HG03103 (cell line): Measurements from ENCODE around the gene MET.
A peak's percentile ranks its signal among the peaks of the same experiment; 100 is the strongest.
"Not testable (repeated sequence)": the region's sequence is repeated elsewhere in the genome, so short reads cannot be mapped to it uniquely, and the experiment has no call there.

Experiments
- ATAC-seq: cut with Tn5 transposase; IDR thresholded peaks from one replicate; pipeline ENCODE4 v1.9.1; 2021; ENCODE audit warnings: low read depth; ENCODE audit not compliant: unreplicated experiment

MET gene

GRCh38 chr7:116802746-116803152 is 130.8 kb downstream of the MET start:
- ATAC-seq, result peak; percentile 84

GRCh38 chr7:116804471-116804870 is 132.5 kb downstream of the MET start:
- ATAC-seq, result no peak

GRCh38 chr7:116805100-116805544 is 133.1 kb downstream of the MET start:
- no peak for ATAC-seq

- ATAC-seq, result no peak
Measured at GRCh38 chr7:116806046-116806944, 134.3 kb downstream of the MET start.

- no peak for ATAC-seq
Measured at GRCh38 chr7:116807011-116807560, 135.1 kb downstream of the MET start.

GRCh38 chr7:116809636-116810266 is 137.8 kb downstream of the MET start:
- ATAC-seq, result peak; percentile 81

GRCh38 chr7:116810267-116811116 is 138.5 kb downstream of the MET start:
- no peak for ATAC-seq

GRCh38 chr7:116811768-116812167 is 139.8 kb downstream of the MET start:
- no peak for ATAC-seq

GRCh38 chr7:116812860-116813259 is 140.9 kb downstream of the MET start:
- ATAC-seq, result no peak

- ATAC-seq, result not testable (repeated sequence)
Measured at GRCh38 chr7:116813371-116813770, 141.4 kb downstream of the MET start.

GRCh38 chr7:116815041-116815440 is 143.0 kb downstream of the MET start:
- no peak for ATAC-seq

GRCh38 chr7:116820149-116820548 is 148.2 kb downstream of the MET start:
- no peak for ATAC-seq

GRCh38 chr7:116821647-116822046 is 149.7 kb downstream of the MET start:
- not testable (repeated sequence) for ATAC-seq

- no peak for ATAC-seq
Measured at GRCh38 chr7:116824449-116824848, 152.5 kb downstream of the MET start.

- ATAC-seq, result no peak
Measured at GRCh38 chr7:116828281-116828680, 156.3 kb downstream of the MET start.

- ATAC-seq, result no peak
Measured at GRCh38 chr7:116829041-116829440, 157.0 kb downstream of the MET start.

- ATAC-seq, result no peak
Measured at GRCh38 chr7:116829493-116829892, 157.5 kb downstream of the MET start.

GRCh38 chr7:116832692-116833091 is 160.7 kb downstream of the MET start:
- ATAC-seq, result no peak

- ATAC-seq, result no peak
Measured at GRCh38 chr7:116834815-116835504, 163.0 kb downstream of the MET start.

GRCh38 chr7:116836048-116836447 is 164.1 kb downstream of the MET start:
- no peak for ATAC-seq
